ENCODE data around the gene NOC4L.

NOC4L gene

DNA sequence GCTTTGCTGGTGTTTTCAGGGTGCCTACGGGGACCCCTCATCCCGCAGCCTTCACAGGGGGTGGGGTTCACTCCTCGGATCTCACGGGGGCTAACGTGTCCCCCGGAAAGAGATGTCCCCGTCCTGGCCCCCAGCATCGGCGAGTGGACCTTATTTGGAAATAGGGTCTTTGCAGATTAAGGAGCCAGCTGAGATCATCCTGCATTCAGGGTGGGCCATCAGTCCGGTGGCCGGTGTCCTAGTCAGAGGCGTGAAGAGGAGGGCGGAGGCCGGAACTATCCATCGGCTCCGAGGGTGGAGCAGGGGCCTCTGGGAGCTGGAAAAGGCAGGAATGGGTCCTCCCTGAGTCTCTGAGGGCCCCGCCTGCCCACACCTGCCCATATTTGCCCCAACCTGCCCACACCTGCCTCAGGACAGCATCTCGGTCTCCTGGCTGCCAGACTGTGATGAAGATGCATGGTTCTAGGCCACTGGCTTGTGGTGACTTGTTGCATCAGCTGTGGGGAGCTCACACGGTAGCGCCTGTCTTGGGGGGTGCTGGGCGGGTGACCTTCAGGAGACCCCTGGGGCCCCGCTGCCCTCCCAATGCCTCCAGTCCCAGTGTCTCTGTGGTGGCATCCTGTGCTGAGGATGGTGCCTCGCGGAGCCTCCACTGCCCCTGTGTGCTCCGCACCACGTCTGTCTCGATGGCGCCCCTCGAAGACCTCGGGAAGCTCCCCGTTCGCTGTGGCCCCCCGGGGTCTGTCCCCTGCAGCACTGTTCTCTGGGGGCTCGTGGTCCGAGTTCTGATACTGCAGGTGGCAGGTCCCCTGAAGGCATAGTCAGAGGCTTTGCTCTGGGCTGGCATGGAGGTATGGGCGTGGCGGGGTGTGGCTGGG is 14.7 kb downstream of the NOC4L start:
- DNase-seq = no peak

DNA sequence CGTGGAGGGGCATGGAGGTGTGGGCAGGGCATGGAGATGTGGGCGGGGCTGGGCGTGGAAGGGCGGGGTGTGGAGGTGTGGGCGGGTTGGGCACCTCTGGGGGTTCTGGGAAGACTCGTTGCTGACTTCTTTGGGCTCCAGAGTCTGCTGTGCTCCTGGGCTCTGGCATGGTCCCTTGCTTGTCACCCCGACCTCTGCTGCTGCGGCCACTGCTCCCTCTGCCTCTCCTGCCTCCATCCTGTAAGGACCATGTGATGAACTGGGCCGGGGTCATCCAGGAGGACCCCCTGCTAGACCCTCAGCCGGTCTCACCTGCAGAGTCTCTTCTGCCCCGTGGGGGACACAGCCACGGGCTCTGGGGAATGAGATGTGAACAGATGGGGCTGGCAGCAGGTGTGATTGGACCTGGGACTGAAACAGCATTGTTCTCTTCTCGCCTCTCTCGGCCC is 15.3 kb downstream of the NOC4L start:
- no peak for DNase-seq

DNA sequence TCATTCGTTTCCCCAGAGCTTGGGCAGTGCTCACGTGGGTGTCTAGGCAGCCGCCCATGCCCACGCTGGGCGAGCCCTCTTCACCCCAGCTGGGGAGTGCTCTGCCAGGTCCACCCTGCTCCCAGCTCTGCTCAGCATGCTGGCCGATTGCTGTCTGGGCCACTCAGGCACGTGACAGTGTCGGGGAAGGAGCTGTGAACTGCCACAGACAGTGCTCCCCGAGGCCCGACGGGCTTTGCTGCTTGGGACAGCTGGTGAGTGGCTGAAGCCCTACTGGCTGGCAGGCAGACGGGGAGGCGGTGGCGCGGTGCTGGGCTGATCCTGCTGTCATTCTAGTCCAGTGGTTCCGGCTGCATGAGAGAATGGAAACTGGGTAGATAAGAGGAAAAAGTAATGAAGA is 15.8 kb downstream of the NOC4L start:
- DNase-seq = no peak

DNA sequence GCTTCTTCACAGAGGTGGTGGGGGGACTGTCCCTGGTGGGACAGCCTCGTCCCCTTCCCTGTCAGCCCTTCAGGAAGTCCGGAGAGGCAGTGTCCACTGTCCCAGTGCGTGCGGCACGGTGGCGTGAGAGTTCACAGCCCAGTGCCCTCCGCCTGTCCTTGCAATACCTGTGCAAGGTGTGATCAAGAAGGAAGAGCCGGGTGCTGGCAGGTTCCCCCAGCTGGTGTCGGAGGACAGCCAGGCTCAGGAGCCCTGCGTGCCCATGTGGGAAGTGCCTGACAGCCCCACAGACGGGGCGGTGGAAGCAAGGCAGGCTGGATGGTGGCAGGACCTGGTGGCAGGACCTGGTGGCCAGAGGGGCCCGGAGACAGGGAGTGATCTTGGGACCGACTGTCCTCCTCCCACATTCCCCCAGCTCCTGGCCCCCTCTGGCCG is 16.4 kb downstream of the NOC4L start:
- DNase-seq = no peak

DNA sequence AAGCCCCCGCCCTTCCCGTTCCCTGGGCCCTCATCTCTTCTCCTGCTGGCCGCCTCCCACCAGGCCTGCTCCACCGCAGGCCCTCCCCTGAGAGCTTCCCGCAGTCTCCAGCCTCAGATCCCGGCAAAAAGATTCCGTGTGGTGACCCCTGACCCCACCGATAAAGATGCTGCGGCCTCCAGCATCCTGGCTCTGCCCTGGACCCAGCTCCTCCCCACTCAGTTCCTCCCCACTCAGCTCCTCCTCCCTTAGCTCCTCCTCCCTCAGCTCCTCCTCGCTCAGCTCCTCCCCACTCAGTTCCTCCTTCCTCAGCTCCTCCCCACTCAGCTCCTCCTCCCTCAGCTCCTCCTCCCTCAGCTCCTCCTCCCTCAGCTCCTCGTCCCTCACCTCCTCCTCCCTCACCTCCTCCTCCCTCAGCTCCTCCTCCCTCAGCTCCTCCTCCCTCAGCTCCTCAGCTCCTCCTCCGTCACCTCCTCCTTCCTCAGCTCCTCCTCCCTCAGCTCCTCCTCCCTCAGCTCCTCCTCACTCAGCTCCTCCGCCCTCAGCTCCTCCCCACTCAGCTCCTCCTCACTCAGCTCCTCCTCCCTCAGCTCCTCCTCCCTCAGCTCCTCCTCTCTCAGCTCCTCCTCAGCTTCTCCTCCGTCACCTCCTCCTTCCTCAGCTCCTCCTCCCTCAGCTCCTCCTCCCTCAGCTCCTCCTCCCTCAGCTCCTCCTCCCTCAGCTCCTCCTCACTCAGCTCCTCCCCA is 17.0 kb downstream of the NOC4L start:
- DNase-seq = no peak

DNA sequence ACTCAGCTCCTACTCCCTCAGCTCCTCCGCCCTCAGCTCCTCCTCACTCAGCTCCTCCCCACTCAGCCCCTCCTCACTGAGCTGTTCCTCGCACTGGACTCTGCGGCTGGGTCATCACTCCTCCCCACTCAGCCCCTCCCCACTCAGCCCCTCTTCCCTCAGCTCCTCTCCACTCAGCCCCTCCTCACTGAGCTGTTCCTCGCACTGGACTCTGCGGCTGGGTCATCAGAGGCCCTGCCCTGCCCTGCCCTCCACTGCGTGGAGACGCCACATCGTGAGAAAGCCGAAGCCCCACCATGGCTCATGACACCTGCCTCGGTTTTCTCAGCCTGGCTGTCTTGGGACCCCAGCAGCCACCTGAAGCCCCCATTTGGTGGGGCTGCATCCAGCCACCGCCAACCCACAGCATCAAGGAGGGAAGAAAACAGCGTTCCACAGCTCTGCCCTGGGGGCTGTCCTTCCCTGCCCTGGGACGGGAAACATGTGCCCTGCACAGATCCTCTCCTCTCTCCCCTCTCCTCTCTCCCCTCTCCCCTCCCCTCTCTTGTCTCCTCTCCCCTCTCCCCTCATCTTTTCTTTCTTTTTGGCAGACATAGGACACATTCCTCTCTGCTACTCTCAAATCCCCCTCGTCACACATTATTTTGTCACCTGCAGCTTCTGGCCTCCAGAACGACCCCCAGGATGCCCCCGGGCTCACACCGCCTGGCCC is 17.7 kb downstream of the NOC4L start:
- DNase-seq = no peak

DNA sequence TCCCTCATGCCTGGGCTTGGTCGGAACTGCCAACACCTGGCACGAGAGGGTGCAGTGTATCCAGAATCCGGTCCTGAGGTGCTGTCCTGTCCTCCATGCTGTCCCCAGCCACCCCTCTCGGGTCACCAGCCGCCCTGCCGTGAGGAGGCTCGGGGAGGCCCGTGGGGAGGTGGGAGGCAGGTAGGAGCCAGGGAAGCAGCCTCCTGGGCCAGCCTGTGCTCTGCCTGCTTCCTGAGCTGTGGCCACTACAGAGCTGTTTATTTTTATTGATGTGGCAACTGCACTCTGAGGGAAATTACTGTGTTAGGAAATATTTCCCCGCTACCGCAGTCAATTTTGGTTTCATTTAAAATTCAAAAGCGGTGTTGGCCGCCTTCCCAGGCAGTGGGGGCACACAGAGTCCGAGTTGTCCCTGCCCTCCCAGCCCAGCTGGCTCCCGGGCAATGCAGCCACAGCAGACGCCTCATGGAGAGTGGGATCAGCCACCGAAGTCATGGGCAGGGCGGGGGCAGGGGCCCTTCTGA is 18.3 kb downstream of the NOC4L start:
- DNase-seq = no peak

DNA sequence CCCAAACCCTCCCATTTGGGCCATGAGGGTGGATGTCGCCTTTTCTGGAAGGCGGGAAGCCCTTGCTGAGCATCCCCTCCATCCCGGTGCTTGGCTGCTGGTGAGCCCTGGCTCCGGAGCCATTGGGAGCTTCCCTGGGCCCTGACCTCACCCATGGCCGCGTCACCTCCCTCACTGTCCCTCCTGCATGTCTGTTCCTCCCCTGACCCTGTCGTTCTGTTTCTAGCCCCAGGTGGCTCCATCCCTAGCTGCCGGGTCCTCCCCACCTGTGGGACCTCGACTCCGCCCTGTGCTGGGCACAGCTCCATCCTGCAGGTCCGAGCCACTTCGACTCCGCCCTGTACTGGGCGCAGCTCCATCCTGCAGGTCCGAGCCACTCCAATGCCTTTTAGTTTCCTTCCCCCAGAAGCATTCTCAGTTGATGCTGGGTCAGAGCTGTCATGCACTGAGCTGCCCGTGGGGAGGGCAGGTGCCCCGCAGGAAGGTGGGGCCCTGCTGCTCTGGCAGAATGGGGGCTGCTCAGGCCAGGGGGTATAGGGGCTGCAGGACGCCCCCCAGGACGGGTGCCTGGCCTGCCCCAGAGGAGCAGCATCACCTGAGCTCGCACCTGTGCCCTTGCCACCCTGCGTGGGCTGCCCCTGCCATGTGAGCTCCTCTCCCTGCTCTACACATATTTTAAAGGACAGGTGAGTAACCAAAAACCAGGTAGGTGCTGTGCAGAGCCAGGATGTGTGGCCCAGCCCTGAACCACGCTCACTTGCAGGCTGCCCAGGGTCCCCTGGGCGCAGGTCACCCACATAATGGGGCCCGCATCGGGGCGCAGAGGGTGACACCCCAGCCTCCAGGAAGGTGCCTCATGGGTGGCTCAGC is 19.0 kb downstream of the NOC4L start:
- no peak for DNase-seq

DNA sequence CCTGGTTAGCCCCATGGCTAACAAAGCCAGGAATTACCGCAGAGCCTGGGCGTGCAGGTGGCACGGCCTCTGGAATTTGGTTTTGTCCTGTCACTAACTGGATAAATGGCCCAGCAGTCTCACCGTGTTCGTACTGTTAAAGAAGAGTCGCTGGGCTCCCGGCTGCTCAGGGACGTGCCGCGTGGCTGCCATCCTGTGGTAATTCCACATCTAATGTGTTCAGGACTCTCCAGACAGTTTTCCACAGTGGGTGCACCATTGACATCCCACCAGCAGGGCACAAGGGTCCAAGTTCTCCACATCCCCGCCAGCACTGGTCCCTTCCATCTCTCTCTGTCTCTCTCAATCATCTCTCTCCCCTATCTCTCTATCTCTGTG is 19.6 kb downstream of the NOC4L start:
- no peak for DNase-seq

DNA sequence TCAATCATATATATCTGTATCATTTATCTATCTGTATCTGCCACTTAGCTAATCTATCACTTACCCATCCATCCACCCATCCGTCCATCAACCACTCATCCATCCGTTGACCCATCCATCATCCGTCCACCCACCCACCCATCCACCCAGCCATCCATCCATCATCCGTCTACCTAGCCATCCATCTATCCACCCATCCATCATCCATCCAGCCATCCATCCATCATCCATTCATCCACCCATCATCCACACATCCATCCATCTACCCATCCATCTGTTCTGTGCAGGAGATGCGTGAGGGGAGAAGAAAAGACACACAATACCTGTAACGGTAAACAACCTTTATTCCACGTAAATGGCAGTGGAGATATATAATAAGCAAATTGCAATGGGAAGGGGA is 20.2 kb downstream of the NOC4L start:
- DNase-seq = no peak

DNA sequence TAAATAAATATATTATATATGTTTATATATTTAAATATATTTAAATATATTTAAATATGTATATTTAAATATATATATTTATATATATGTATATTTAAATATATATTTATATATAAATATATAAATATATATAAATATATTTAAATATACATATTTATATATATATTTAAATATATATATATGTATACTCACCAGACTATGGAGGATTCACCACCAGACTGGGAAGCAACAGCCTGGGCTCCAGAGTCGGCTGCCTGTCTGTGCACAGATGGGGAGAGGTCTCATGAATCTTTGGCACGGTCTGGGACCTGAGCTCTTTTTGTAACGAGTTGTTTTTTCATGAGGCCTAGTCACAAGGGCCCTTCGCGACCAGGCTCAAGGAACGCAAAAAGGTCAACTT is 21.3 kb downstream of the NOC4L start:
- DNase-seq = no peak

DNA sequence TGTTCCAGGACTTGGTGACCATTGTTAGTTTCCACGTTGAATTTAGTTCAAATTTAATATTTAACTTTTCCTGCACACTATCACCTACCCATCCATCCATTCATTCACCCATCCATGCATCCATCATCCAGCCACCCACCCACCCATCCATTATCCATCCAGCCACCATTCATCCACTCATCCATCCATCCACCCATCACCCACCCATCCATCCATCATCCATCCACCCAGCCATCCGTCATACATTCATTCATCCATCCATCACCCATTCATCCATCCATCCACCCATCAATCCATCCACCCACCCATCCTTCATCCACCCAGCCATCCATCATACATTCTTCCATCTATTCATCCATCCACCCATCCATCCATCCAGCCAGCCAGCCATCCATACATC is 21.8 kb downstream of the NOC4L start:
- DNase-seq = no peak

DNA sequence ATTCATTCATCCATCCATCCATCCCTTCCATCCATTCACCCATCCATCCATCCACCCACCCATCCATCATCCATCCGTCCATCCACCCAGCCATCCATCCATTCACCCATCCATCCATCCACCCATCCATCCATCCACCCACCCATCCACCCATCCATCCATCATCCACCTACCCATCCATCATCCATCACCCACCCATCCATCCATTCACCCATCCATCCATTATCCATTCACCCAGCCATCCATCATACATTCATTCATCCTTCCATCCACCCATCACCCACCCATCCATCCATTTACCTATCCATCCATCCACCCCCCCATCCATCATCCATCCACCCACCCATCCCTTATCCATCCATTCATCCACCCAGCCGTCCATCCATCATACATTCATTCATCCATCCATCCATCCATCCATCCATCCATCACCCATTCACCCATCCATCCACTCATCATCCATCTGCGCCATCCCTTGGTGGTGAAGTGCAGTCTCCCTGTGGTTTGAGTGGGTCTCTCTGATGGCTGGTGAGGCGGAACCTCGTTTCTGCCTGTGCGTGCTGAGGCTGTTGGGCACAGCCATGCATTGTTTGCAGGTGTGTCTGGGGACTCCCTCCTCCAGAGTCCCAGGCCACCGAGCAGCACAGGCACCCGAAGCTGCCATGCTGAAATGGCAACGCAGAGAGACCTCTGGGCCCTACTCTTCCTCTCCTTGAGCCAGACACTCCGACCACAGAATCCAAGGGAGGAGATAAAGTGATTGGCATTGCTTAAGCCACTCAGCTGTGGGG is 22.7 kb downstream of the NOC4L start:
- no peak for DNase-seq

DNA sequence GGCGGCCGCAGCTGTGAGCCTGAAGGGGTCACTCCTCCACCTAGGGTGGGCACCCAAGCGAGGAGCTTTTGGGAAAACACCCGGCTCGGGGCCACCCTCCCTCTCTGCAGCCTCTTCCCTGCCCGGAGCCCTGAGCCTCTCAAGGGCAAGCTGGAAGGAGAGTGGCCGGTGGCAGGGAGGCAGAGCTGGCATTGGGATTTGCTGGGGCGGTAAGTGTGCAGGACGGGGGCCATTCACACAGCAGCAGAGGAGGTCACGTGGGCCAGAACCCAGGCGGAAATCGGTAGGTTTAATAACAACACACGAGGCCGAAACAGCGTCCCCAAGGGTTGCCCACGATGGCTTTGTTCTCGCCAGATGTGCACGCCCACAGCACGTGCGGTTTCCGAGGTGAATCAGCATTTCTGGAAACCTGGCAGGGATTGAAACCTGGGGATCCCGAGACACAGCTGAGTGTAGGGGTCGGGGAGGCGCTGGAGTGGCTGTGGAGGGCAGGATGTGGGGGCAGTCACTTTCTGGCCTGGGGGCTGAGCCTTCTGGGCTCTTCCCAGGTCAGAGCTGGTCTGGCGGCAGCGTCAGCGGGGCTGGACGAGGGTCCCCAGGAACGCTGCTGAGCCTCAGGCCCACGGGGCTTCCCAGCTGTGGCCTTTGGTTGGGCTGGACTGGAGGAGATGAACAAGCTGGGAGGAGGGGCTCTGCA is 23.5 kb downstream of the NOC4L start:
- no peak for DNase-seq

DNA sequence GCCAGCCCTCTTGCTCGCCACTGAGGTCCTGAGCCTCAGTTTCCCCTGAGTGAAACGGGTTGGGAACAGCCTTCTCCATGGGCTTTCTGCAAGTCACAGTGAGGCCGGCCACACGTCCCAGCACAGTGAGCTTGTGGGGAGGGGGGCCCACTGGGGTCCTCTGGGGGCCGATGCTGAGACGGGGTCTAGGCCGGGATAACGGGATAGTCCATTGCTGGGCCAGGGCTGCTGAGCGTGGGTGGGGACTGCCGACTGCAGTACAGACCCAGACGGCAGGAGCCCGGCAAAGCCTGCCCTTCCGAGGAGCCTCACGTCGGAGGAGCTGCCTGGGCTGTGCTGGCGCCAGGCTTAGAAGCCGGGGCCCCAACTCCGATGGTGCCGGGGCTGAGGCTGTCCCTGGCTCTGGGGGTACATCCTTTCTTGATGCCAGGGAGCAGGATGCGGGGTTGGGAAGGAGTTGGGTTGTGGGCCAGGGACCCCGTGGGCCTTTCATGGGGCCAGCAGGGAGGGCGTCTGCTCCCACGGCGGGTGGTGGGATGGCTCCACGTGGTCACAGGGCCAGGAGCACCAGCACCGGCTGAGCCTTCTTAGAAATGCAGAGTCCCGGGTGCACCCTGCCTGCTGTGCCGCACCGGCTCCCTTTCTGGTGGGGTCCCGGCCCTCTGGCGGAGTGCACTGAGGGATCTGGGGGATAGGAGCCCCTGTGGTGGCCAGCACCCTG is 24.2 kb downstream of the NOC4L start:
- DNase-seq = no peak

DNA sequence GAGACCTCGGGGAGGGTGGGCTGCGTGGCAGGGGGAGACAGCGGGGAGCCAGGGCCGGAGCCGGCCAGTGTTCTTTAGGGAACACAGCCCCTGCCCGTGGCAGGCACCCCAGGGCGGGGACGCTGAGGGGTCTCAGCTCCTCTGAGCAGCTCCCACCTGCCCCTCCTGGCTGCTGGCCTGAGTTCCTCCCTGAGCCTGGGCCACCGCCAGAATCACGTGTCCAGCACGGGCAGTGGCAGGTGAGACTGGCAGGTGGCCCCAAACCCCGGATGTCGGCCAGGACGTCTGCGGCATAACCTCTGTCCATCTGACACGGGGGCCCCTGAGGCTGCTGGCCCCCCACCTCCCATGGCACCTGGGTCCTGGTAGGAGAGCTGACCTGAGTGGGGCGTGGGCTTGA is 25.1 kb downstream of the NOC4L start:
- no peak for DNase-seq

DNA sequence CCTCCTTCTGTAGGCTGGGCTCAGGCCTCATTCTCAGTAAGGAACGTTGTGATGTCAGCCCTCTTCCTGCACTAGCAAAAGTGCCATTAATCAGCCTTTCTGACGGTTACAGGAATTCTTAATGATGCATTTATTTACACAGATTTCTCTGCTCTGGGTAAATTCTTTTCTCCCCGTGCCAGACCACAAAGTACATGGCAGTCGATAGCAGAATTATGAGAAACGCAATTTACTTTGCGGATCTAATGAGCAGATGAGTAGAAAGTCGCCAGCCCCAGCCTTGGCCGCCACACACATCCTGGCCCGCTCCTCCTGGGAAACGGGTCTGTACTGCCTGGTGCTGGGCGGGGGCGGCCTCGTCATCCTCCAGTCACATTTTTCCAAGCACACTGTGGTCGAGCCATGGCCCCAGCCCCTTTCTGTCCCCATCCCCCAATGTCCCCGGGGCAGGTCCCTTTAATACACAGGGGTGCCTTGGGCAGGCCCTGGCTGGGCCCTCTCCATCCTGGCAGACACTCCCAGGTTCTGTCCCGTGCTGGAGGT is 25.9 kb downstream of the NOC4L start:
- no peak for DNase-seq

DNA sequence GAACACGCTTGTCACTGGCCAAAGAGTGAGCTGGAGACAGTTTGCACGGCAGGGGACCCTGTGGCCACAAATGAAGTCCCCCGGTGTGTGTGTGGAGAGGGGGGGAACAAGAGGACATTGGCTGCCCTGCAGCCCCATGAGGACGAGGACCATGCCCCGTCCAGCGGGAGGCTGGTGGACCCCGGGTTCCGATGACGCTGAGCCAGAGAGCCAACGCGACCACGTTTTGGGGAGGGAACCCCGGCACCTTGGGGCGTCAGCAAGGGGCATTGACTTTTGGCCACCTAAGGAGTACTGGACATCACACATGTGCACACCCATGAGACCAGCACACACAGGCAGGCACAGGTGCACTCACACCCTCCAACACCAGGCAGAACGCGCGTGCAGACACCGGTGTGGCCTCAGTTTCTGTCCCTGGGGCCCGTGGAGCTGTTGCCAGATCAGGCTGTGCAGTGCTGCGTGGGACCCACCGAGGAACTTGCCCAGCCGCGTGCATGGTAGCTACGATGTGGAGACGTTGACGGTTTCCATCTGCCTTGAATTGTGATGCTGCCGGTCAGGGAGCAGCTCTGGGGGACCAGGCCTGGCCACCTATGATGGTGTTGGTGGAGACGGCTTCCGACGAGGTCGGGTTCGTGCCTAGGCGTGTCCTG is 26.5 kb downstream of the NOC4L start:
- DNase-seq = no peak

DNA sequence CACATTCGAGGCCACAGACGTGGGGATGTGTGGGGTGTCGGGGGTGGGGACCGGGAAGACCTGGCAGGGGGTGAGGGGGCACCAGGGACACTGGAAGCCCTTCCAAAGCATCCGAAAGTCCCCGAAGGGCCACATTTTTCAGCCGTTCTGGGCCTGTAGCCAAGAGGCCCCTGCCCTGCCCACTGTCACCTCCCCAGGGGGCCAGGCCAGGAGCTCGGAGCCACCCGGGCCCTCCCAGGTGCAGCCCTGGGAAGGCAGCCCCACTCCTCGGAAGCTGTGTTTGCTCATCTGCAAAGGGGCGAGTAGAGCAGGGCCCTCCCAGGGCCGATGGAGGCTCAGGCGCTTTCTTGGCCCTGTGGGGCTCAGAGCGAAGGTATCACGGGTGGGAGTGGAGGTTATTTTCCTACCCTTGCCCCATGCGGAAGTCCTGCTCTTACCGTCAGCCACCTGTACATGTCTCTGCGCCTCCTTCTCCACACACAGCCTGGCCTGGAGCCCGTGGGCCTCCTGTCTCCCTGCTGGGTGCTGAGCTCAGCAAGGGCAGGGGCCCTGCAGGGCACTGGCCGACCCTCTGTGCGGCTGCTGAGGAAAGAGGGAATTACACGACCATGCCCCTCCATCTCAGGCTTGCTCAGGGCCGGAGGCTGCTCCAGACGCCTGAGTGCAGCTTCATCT is 27.2 kb downstream of the NOC4L start:
- no peak for DNase-seq
